Smooth muscle cell (in vitro differentiated cells): ENCODE results near the gene CD8A. TPM values are rescaled to one million over a fixed set of nuclear protein-coding genes. Genes with fewer than 3 reads are reported as not detected.

Source experiments
- DNase-seq: peaks from one replicate; lab custom pipeline; 2025; ENCODE audit not compliant: unreplicated experiment; lab: John Stamatoyannopoulos, UW
- H2AFZ ChIP-seq: fragments of 200-600 bp; sonication (generic); 2 replicates; pipeline ENCODE4 v1.6.0; 2016; ENCODE audit warnings: antibody characterized with exemption, low read depth, mild to moderate bottlenecking
- H3F3A ChIP-seq: fragments of 200-600 bp; sonication (generic); 2 replicates; pipeline ENCODE4 v1.6.0; 2017; ENCODE audit warnings: antibody characterized with exemption, low read depth
- H3K27ac ChIP-seq: fragments of 200-600 bp; sonication (generic); 2 replicates; pipeline ENCODE4 v1.5.1; 2016; ENCODE audit warnings: low read depth, mild to moderate bottlenecking
- H3K27me3 ChIP-seq: fragments of 200-600 bp; sonication (generic); 2 replicates; pipeline ENCODE4 v1.6.1; 2016; ENCODE audit warnings: low read depth, mild to moderate bottlenecking
- H3K36me3 ChIP-seq: fragments of 200-600 bp; sonication (generic); 2 replicates; pipeline ENCODE4 v1.5.1; 2016; ENCODE audit warnings: low read depth
- H3K4me1 ChIP-seq: fragments of 200-600 bp; sonication (generic); 2 replicates; pipeline ENCODE4 v1.5.1; 2016; ENCODE audit warnings: low read depth
- H3K4me2 ChIP-seq: fragments of 200-600 bp; sonication (generic); 2 replicates; pipeline ENCODE4 v1.6.0; 2016; ENCODE audit warnings: mild to moderate bottlenecking
- H3K4me3 ChIP-seq: fragments of 200-600 bp; sonication (generic); 2 replicates; pipeline ENCODE4 v1.5.1; 2016; ENCODE audit warnings: mild to moderate bottlenecking
- H3K79me2 ChIP-seq: fragments of 200-600 bp; sonication (generic); 2 replicates; pipeline ENCODE4 v1.6.0; 2016; ENCODE audit warnings: low read depth, mild to moderate bottlenecking
- H3K9ac ChIP-seq: fragments of 200-600 bp; sonication (generic); 2 replicates; pipeline ENCODE4 v1.6.0; 2016; ENCODE audit warnings: low read depth
- H3K9me3 ChIP-seq: fragments of 200-600 bp; sonication (generic); replicated peaks from 2 replicates; pipeline ENCODE4 v1.5.1; 2016; ENCODE audit warnings: low read depth
- H4K20me1 ChIP-seq: fragments of 200-600 bp; sonication (generic); 2 replicates; pipeline ENCODE4 v1.6.0; 2016; ENCODE audit warnings: low read depth
- WGBS: methylation state at CpG from one replicate; pipeline ENCODE4 v1.1.7; 2016; ENCODE audit warnings: low lambda C conversion rate; 5-methylcytosine and 5-hydroxymethylcytosine counted together
- polyA plus RNA-seq: library from polyadenylated mRNA; unstranded; fragments of >200 nt; fragmentation: Nextera tagmentation; extraction: Ambion mirVana; gene quantifications from 2 replicates; pipeline ENCODE4 v1.2.1, GENCODE V29; 2016
- total RNA-seq: library from RNA; depleted of rRNA; stranded (reverse); fragments of >200 nt; gene quantifications from 2 replicates; pipeline ENCODE4 v1.2.3, GENCODE V29; 2014
- TF ChIP-seq, protein P1 (sequence below): fragments of 200-600 bp; sonication (generic); IDR thresholded peaks from 2 replicates; pipeline ENCODE4 v1.5.1; 2017; ENCODE audit warnings: borderline replicate concordance, mild to moderate bottlenecking, antibody characterized with exemption; ENCODE audit not compliant: insufficient read depth, poor library complexity, severe bottlenecking

The CD8A gene
- total and polyA plus RNA-seq, 2 experiments from 2014 or later: not detected

DNA sequence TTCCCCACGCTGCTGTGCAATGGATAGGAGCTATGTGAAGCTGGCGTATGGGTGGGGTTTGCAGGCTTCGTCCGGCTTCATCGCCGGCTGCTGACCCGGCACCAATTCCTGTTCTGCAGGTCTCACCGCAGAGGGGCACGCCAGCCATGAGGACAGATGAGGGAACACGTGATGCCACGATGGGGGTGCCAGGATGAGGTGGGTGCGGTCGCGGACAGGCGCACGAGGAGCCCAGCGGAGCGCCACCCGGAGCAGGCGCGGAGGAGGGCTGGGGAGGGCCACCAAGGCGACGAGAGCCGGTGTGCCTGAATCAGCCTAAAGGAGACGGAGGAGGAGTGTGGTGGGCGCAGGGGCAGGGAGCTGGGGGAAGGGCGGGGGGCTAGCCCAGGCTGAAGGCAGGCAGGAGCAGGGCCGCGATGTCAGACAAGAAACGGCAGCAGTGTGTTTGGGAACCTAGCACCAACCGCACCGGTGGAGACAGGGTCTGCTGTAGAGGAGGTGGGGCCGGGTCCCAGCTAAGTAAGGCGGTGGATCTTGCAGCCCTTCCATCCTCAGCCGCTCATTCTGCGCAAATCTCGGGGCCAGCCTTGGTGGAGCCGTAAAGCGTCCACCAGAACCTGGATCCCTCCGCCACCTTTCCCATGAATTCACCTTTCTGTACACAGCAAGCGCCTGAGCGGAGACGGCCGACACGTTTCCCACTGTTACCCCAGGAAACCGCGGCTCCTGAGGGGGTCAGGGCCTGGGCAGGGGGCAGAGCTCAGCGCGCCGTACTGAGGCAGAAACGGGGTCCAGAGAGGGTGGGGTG is 17.0 kb upstream of the CD8A start:
- Histone ChIP-seq H3K4me3 (peak overlapping the region; percentile 61), H2AFZ (peak overlapping the region; percentile 94), H3K4me2 (peak overlapping the region; percentile 90), H3F3A (no peaks in the 10 kb centered on the region), H3K9me3 (no peaks in the 10 kb centered on the region), H3K9ac (no peak overlapping the region), H3K27me3 (peaks cover 4% of the 10 kb centered on the region), H4K20me1 (no peaks in the 10 kb centered on the region), H3K4me1 (peaks cover 3% of the 10 kb centered on the region), H3K27ac (no peak overlapping the region), H3K79me2 (no peaks in the 10 kb centered on the region), H3K36me3 (no peaks in the 10 kb centered on the region)
- no peak for DNase-seq
- TF ChIP-seq, protein P1, sequence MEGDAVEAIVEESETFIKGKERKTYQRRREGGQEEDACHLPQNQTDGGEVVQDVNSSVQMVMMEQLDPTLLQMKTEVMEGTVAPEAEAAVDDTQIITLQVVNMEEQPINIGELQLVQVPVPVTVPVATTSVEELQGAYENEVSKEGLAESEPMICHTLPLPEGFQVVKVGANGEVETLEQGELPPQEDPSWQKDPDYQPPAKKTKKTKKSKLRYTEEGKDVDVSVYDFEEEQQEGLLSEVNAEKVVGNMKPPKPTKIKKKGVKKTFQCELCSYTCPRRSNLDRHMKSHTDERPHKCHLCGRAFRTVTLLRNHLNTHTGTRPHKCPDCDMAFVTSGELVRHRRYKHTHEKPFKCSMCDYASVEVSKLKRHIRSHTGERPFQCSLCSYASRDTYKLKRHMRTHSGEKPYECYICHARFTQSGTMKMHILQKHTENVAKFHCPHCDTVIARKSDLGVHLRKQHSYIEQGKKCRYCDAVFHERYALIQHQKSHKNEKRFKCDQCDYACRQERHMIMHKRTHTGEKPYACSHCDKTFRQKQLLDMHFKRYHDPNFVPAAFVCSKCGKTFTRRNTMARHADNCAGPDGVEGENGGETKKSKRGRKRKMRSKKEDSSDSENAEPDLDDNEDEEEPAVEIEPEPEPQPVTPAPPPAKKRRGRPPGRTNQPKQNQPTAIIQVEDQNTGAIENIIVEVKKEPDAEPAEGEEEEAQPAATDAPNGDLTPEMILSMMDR: no peak
- 2% methylated on average over 50 of the region's 51 CpGs for WGBS

DNA sequence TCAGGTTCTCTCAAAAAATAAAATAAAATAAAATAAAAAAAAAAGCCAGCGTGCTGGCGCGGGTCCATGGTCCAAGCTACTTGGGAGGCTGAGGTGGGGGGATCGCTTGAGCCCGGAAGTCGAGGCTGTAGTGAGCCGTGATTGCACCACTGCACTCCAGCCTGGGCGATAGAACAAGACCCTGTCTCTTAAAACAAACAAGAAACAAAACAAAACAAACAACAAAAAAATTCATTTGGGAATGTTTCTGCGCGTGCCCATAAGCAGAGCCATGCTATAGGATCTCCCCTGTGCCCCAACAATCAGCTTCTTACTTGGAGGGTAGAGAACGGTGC is 16.4 kb upstream of the CD8A start:
- DNase-seq: no peak
- Histone ChIP-seq H3K9ac (no peak overlapping the region), H3K4me2 (peak overlapping the region; percentile 90), H3K27ac (no peak overlapping the region), H3F3A (no peaks in the 10 kb centered on the region), H4K20me1 (no peaks in the 10 kb centered on the region), H3K27me3 (peaks cover 4% of the 10 kb centered on the region), H3K4me3 (peak overlapping the region; percentile 61), H3K36me3 (no peaks in the 10 kb centered on the region), H2AFZ (peak overlapping the region; percentile 94), H3K4me1 (peaks cover 3% of the 10 kb centered on the region), H3K79me2 (no peaks in the 10 kb centered on the region), H3K9me3 (no peaks in the 10 kb centered on the region)
- WGBS: 54% methylated on average over 11 of the region's 11 CpGs
- TF ChIP-seq, protein P1: no peak

DNA sequence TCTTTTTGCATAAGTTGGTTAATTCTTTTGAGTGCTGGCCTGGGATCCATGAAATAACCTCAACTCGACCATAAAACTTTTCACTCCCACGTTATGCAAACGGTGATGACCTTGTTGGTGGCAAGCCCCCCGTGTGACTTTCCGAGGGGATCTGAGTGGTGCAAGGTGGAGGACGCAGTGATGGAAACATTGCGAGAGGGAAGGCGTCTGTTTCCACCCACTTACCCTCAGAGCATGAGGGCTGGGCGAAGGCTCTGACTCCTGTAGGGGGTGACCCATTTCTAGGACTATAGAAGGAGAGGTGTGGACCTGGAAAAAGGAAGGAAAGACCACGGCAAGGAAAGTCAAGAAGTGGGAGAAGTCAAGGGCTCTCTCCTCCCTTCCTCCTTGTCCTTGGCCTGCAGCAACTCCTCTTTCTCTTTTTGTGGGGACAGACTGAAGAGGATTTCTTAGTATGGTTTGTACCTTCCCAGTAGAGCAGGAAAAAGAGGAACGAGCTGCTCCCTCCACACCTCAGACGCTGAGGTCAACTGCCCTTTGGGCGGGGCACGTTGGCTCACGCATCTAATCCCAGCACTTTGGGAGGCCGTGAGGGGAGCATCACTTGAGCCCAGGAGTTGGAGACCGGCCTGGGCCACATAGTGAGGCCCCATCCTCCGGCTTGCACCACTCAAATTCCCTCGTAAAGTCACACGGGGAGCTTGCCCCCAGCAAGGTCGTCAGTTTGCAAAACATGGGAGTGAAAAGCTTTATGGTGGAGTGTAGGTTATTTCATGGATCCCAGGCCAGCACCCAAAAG is 15.5 kb upstream of the CD8A start:
- no peak for DNase-seq
- no peak overlapping the region for H2AFZ ChIP-seq

More for the DNA sequence above, 15.5 kb upstream of the CD8A start:
- H3K9me3 ChIP-seq: no peaks in the 10 kb centered on the region
- no peaks in the 10 kb centered on the region for H3F3A ChIP-seq
- no peaks in the 10 kb centered on the region for H4K20me1 ChIP-seq
- no peak overlapping the region for H3K4me2 ChIP-seq
- 82% methylated on average over 21 of the region's 21 CpGs for WGBS
- no peaks in the 10 kb centered on the region for H3K36me3 ChIP-seq
- H3K27ac ChIP-seq: no peak overlapping the region
- H3K27me3 ChIP-seq: peaks cover 5% of the 10 kb centered on the region
- no peaks in the 10 kb centered on the region for H3K79me2 ChIP-seq
- no peak overlapping the region for H3K9ac ChIP-seq
- TF ChIP-seq, protein P1: no peak
- H3K4me1 ChIP-seq: peaks cover 3% of the 10 kb centered on the region
- H3K4me3 ChIP-seq: no peak overlapping the region
